T-helper 17 cell (primary cell): ENCODE data around the gene ZNRF1. TPM values are rescaled to one million over a fixed set of nuclear protein-coding genes. Genes with fewer than 3 reads are reported as not detected.
A peak's percentile ranks its signal among the peaks of the same experiment; 100 is the strongest.

Experiments used
- ATAC-seq: fragments of 150-1000 bp; cut with Tn5 transposase; 2 replicates; pipeline ENCODE4 v1.10.0; 2021; ENCODE audit warnings: mild to moderate bottlenecking, moderate library complexity
- DNase-seq, 3 donors: peaks; one replicate each; pipeline versions ENCODE4 v3.0.0 to v3.0.0-alpha.2; 2020 to 2021
- H3K9me3 ChIP-seq: one replicate; pipeline ENCODE4 v1.7.0; 2013; ENCODE audit warnings: low read length, mild to moderate bottlenecking; ENCODE audit not compliant: control insufficient read depth, poor library complexity, severe bottlenecking
- H3K27ac Mint-ChIP-seq: one replicate; pipeline ENCODE4 v1.8.0; 2022; ENCODE audit warnings: mild to moderate bottlenecking, moderate library complexity, mixed read lengths
- H3K27me3 Mint-ChIP-seq: one replicate; pipeline ENCODE4 v1.8.0; 2022; ENCODE audit warnings: mixed read lengths
- H3K36me3 Mint-ChIP-seq: one replicate; pipeline ENCODE4 v1.8.0; 2022; ENCODE audit warnings: low read depth, mixed read lengths
- H3K4me1 Mint-ChIP-seq: one replicate; pipeline ENCODE4 v1.8.0; 2022; ENCODE audit warnings: mild to moderate bottlenecking, mixed read lengths
- H3K4me3 Mint-ChIP-seq: one replicate; pipeline ENCODE4 v1.8.0; 2022; ENCODE audit warnings: mild to moderate bottlenecking, moderate library complexity, mixed read lengths
- total RNA-seq, 4 donors: library from RNA in 2 of 4; stranded (reverse) in 2 of 4; gene quantifications; one replicate each; pipeline ENCODE4 v1.2.3 and lab custom pipeline; 2022 to 2026

The ZNRF1 gene
- total RNA-seq, 2 donors from 2014 or later, result 10.7 to 18.1 TPM

- Mint-ChIP-seq H3K4me3 (no peak overlapping the region), H3K27ac (no peak overlapping the region), H3K36me3 (no peaks in the 10 kb centered on the region), H3K27me3 (no peaks in the 10 kb centered on the region), H3K4me1 (peaks cover 2% of the 10 kb centered on the region)
- no peak for DNase-seq
- H3K9me3 ChIP-seq, result no peaks in the 10 kb centered on the region
- no peak for ATAC-seq
Observed at GRCh38 chr16:74990832-74991231, 8.0 kb upstream of the ZNRF1 start.

GRCh38 chr16:74991268-74991592 lies 7.6 kb upstream of the ZNRF1 start:
- H3K9me3 ChIP-seq, result no peaks in the 10 kb centered on the region
- Mint-ChIP-seq H3K27me3 (no peaks in the 10 kb centered on the region), H3K4me1 (peaks cover 2% of the 10 kb centered on the region), H3K27ac (no peak overlapping the region), H3K4me3 (no peak overlapping the region), H3K36me3 (no peaks in the 10 kb centered on the region)
- DNase-seq (no peak), ATAC-seq (no peak)

- Mint-ChIP-seq H3K27me3 (no peaks in the 10 kb centered on the region), H3K27ac (no peak overlapping the region), H3K4me1 (peaks cover 2% of the 10 kb centered on the region), H3K4me3 (no peak overlapping the region), H3K36me3 (no peaks in the 10 kb centered on the region)
- H3K9me3 ChIP-seq, result no peaks in the 10 kb centered on the region
- DNase-seq (no peak), ATAC-seq (no peak)
Observed at GRCh38 chr16:74991593-74992403, 7.0 kb upstream of the ZNRF1 start.

GRCh38 chr16:74995986-74996385 lies 2.8 kb upstream of the ZNRF1 start:
- H3K9me3 ChIP-seq, result no peaks in the 10 kb centered on the region
- DNase-seq (no peak), ATAC-seq (no peak)
- Mint-ChIP-seq H3K4me3 (no peak overlapping the region), H3K36me3 (no peaks in the 10 kb centered on the region), H3K27me3 (no peaks in the 10 kb centered on the region), H3K4me1 (peaks cover 16% of the 10 kb centered on the region), H3K27ac (no peak overlapping the region)

- Mint-ChIP-seq H3K27ac (no peak overlapping the region), H3K4me3 (no peak overlapping the region), H3K27me3 (no peaks in the 10 kb centered on the region), H3K36me3 (no peaks in the 10 kb centered on the region), H3K4me1 (peaks cover 24% of the 10 kb centered on the region)
- H3K9me3 ChIP-seq, result no peaks in the 10 kb centered on the region
- DNase-seq (no peak), ATAC-seq (no peak)
Observed at GRCh38 chr16:74997042-74997491, 1.8 kb upstream of the ZNRF1 start.

GRCh38 chr16:74999219-74999608 lies 390 bp downstream of the ZNRF1 start:
- no peaks in the 10 kb centered on the region for H3K9me3 ChIP-seq
- Mint-ChIP-seq H3K27me3 (no peaks in the 10 kb centered on the region), H3K36me3 (peaks cover 2% of the 10 kb centered on the region), H3K4me1 (peaks cover 33% of the 10 kb centered on the region), H3K4me3 (peak overlapping the region; percentile 93), H3K27ac (peak overlapping the region; percentile 91)
- DNase-seq (peak; percentile 20 to 47 (median 38)), ATAC-seq (peak; percentile 45)

GRCh38 chr16:74999609-75000480 lies 1.0 kb downstream of the ZNRF1 start:
- peak; percentile 45 to 59 (median 45) for DNase-seq
- ATAC-seq, result peak; percentile 76
- peaks cover 33% of the 10 kb centered on the region for H3K4me1 Mint-ChIP-seq
- no peaks in the 10 kb centered on the region for H3K9me3 ChIP-seq
- H3K36me3 Mint-ChIP-seq, result peaks cover 2% of the 10 kb centered on the region
- no peaks in the 10 kb centered on the region for H3K27me3 Mint-ChIP-seq
- H3K27ac Mint-ChIP-seq, result peak overlapping the region; percentile 91
- H3K4me3 Mint-ChIP-seq, result peak overlapping the region; percentile 93

GRCh38 chr16:75000481-75001081 lies 1.8 kb downstream of the ZNRF1 start:
- DNase-seq, result no peak
- peaks cover 33% of the 10 kb centered on the region for H3K4me1 Mint-ChIP-seq
- H3K27ac Mint-ChIP-seq, result peak overlapping the region; percentile 91
- ATAC-seq, result peak; percentile 10
- H3K27me3 Mint-ChIP-seq, result no peaks in the 10 kb centered on the region
- peak overlapping the region; percentile 93 for H3K4me3 Mint-ChIP-seq
- no peaks in the 10 kb centered on the region for H3K9me3 ChIP-seq
- peaks cover 2% of the 10 kb centered on the region for H3K36me3 Mint-ChIP-seq

- Mint-ChIP-seq H3K4me3 (no peak overlapping the region), H3K36me3 (peaks cover 2% of the 10 kb centered on the region), H3K27ac (peak overlapping the region; percentile 47), H3K27me3 (no peaks in the 10 kb centered on the region), H3K4me1 (peaks cover 33% of the 10 kb centered on the region)
- no peaks in the 10 kb centered on the region for H3K9me3 ChIP-seq
- DNase-seq (no peak), ATAC-seq (no peak)
Observed at GRCh38 chr16:75002474-75002873, 3.6 kb downstream of the ZNRF1 start.

- H3K9me3 ChIP-seq, result no peaks in the 10 kb centered on the region
- Mint-ChIP-seq H3K4me1 (peaks cover 30% of the 10 kb centered on the region), H3K4me3 (no peak overlapping the region), H3K27ac (peak overlapping the region; percentile 47), H3K27me3 (no peaks in the 10 kb centered on the region), H3K36me3 (peaks cover 2% of the 10 kb centered on the region)
- DNase-seq (no peak), ATAC-seq (no peak)
Observed at GRCh38 chr16:75003931-75004330, 5.1 kb downstream of the ZNRF1 start.

GRCh38 chr16:75004460-75004859 lies 5.6 kb downstream of the ZNRF1 start:
- Mint-ChIP-seq H3K27me3 (no peaks in the 10 kb centered on the region), H3K27ac (peak overlapping the region; percentile 61), H3K4me1 (peaks cover 30% of the 10 kb centered on the region), H3K36me3 (peaks cover 2% of the 10 kb centered on the region), H3K4me3 (no peak overlapping the region)
- no peaks in the 10 kb centered on the region for H3K9me3 ChIP-seq
- ATAC-seq (no peak), DNase-seq (no peak)

- no peaks in the 10 kb centered on the region for H3K9me3 ChIP-seq
- H3K36me3 Mint-ChIP-seq, result peaks cover 2% of the 10 kb centered on the region
- H3K27me3 Mint-ChIP-seq, result no peaks in the 10 kb centered on the region
- H3K4me3 Mint-ChIP-seq, result no peak overlapping the region
- DNase-seq (no peak), ATAC-seq (no peak)
- peaks cover 22% of the 10 kb centered on the region for H3K4me1 Mint-ChIP-seq
- H3K27ac Mint-ChIP-seq, result no peak overlapping the region
Observed at GRCh38 chr16:75005697-75006096, 6.9 kb downstream of the ZNRF1 start.

- Mint-ChIP-seq H3K4me1 (peaks cover 21% of the 10 kb centered on the region), H3K36me3 (peaks cover 2% of the 10 kb centered on the region), H3K4me3 (no peak overlapping the region), H3K27ac (peak overlapping the region; percentile 80), H3K27me3 (no peaks in the 10 kb centered on the region)
- no peak for ATAC-seq
- no peak for DNase-seq
- no peaks in the 10 kb centered on the region for H3K9me3 ChIP-seq
Observed at GRCh38 chr16:75007443-75007842, 8.6 kb downstream of the ZNRF1 start.
